Suprapubic skin (tissue), 4 donors: ENCODE results near the gene PNKP.

Experiments used
- CTCF ChIP-seq, 2 donors: fragments of 200-600 bp in 1 of 2; fragments of 450-650 bp in 1 of 2; sonication (generic) in 1 of 2; IDR thresholded peaks; one replicate each; pipeline ENCODE4 v1.5.1; 2016 to 2019; ENCODE audit warnings: antibody characterized with exemption in 2 of 2, mild to moderate bottlenecking in 1 of 2, moderate library complexity in 1 of 2
- POLR2A ChIP-seq, 2 donors: fragments of 450-650 bp; IDR thresholded peaks; one replicate each; pipeline ENCODE4 v1.6.1; 2017; ENCODE audit warnings: antibody characterized with exemption in 2 of 2, mild to moderate bottlenecking in 2 of 2, moderate library complexity in 2 of 2
- POLR2AphosphoS5 ChIP-seq, 3 donors: sonication (generic); formaldehyde crosslinking; IDR thresholded peaks; one replicate each; pipeline ENCODE4 v1.6.1; 2017; ENCODE audit warnings: antibody characterized with exemption in 3 of 3

- no peak for TF ChIP-seq CTCF (IDR thresholded peaks at IDR 0.05)
- TF ChIP-seq POLR2A (IDR thresholded peaks at IDR 0.05) = no peak
- no peak for TF ChIP-seq POLR2AphosphoS5 (IDR thresholded peaks at IDR 0.05)
Observed at GRCh38 chr19:49840321-49840720, 27.1 kb downstream of the PNKP start.
